Measurements from ENCODE around the gene FIBCD1.

DNA sequence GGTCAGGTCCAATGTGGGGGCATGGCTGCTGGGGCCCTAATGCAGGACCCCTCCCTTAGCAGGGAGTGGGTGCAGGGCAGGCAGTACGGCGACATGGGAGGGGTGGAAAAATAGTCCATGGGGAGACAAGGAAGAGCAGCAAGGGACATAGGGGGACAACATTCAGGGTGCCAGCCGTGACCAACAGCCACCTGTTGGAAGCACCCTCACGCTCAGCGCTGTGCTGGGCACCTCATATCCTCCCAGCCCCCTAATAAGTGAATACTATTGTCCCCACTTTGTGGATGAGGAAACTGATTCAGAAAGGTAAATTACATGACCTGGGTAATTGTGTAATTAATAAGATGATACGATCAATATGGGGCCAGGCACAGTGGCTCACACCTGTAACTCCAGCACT is 3.0 kb upstream of the FIBCD1 start:
- TF ChIP-seq, protein P1, sequence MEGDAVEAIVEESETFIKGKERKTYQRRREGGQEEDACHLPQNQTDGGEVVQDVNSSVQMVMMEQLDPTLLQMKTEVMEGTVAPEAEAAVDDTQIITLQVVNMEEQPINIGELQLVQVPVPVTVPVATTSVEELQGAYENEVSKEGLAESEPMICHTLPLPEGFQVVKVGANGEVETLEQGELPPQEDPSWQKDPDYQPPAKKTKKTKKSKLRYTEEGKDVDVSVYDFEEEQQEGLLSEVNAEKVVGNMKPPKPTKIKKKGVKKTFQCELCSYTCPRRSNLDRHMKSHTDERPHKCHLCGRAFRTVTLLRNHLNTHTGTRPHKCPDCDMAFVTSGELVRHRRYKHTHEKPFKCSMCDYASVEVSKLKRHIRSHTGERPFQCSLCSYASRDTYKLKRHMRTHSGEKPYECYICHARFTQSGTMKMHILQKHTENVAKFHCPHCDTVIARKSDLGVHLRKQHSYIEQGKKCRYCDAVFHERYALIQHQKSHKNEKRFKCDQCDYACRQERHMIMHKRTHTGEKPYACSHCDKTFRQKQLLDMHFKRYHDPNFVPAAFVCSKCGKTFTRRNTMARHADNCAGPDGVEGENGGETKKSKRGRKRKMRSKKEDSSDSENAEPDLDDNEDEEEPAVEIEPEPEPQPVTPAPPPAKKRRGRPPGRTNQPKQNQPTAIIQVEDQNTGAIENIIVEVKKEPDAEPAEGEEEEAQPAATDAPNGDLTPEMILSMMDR (IDR thresholded peaks at IDR 0.05) = no peak
- TF ChIP-seq POLR2A (IDR thresholded peaks at IDR 0.05) = no peak
